PFSK-1 (cell line): ENCODE results near the gene GPR83.

Experiments
- POLR2AphosphoS5 ChIP-seq: IDR thresholded peaks from 2 replicates; pipeline ENCODE4 v1.6.1; 2012; ENCODE audit warnings: low read depth, mild to moderate bottlenecking, control low read depth, low read length, moderate library complexity
- SIN3A ChIP-seq: IDR thresholded peaks from 2 replicates; pipeline ENCODE4 v1.6.1; 2012; ENCODE audit warnings: mild to moderate bottlenecking, low read length, moderate library complexity, borderline replicate concordance; ENCODE audit not compliant: insufficient read depth
- TAF1 ChIP-seq: IDR thresholded peaks from 2 replicates; pipeline ENCODE4 v1.6.1; 2012; ENCODE audit warnings: low read length, control low read depth, borderline replicate concordance; ENCODE audit not compliant: insufficient read depth

DNA sequence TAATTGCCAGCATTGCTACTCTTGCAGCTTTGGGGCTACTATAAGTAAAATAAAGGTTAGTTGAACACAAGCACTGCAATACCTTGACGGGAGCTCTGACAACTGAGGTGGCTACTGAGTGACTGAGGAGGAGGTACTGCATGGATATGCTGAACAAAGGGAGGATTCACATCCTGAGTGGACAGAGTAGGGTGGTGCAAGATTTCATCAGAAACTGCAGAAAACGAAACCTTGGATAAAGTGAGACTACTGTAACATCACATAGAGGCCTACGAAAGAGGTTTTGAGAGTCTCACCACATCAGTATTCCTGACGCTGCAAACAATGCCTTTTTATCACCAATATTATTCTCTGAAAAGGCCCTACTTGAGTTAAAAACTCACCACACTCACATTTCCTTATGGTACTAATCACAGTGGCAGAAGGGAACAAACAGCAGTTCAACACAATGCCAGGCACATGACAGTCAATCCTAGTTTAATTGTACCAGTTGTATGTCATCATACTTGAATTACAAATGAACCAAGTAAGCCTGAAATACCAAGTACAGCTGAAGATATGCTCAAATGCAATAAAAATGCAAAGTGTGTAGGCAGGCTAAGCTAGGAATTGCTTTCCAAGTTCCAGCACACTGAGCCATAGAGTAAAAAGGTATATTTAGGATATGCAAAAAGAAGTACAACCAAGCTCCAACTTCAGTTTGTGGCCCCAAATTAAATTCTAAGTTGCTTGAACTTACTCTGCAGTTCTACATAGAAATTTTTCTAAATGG, 4.0 kb upstream of the GPR83 start:
- TF ChIP-seq POLR2AphosphoS5 = no peak
- TF ChIP-seq SIN3A = no peak
- no peak for TF ChIP-seq TAF1
